OCI-LY7 (cell line): ENCODE data around the gene EPB41. TPM values are rescaled to one million over a fixed set of nuclear protein-coding genes. Genes with fewer than 3 reads are reported as not detected.

Experiments used
- BruUV-seq: library from RNA; stranded (reverse); fragments of 400-500 nt; replicated peaks from 2 replicates; lab custom pipeline; 2021; lab: Mats Ljungman, UMichigan
- CTCF ChIA-PET: fragments of 300-600 bp; sonication (Branson Sonifier 250); formaldehyde crosslinking; loops from one replicate; lab custom pipeline; 2022; ENCODE audit warnings: antibody characterized with exemption; ENCODE audit not compliant: unreplicated experiment; lab: Charles Lee
- POLR2A ChIA-PET: fragments of 300-600 bp; sonication (Branson Sonifier 250); formaldehyde crosslinking; loops from one replicate; lab custom pipeline; 2022; ENCODE audit warnings: antibody characterized with exemption; lab: Charles Lee
- DNase-seq: peaks from one replicate; pipeline ENCODE4 v3.0.0-alpha.2; 2015; ENCODE audit warnings: low spot score
- H2AFZ ChIP-seq: fragments of 200-600 bp; sonication (generic), shearing (Covaris generic); 2 replicates; pipeline ENCODE4 v1.6.1; 2014; ENCODE audit warnings: mild to moderate bottlenecking, antibody characterized with exemption, low read length, moderate library complexity
- H3K27ac ChIP-seq: fragments of 200-600 bp; sonication (generic); 2 replicates; pipeline ENCODE4 v1.5.1; 2014; ENCODE audit warnings: mixed run types, low read depth, mild to moderate bottlenecking, moderate library complexity, low read length, inconsistent platforms; ENCODE audit not compliant: poor library complexity, severe bottlenecking
- H3K36me3 ChIP-seq: fragments of 200-600 bp; sonication (generic); 2 replicates; pipeline ENCODE4 v1.6.1; 2014; ENCODE audit warnings: mild to moderate bottlenecking, antibody characterized with exemption, low read length, moderate library complexity, mixed read lengths; ENCODE audit not compliant: insufficient read depth
- H3K4me1 ChIP-seq: fragments of 200-600 bp; sonication (generic); 2 replicates; pipeline ENCODE4 v1.5.1; 2014; ENCODE audit warnings: mild to moderate bottlenecking, low read length; ENCODE audit not compliant: insufficient read depth, poor library complexity, severe bottlenecking
- H3K4me2 ChIP-seq: fragments of 200-600 bp; sonication (generic); 2 replicates; pipeline ENCODE4 v1.6.1; 2014; ENCODE audit warnings: mild to moderate bottlenecking, low read length
- H3K4me3 ChIP-seq: fragments of 200-600 bp; sonication (generic); 2 replicates; pipeline ENCODE4 v1.5.1; 2014; ENCODE audit warnings: mild to moderate bottlenecking, low read depth, low read length; ENCODE audit not compliant: poor library complexity, severe bottlenecking
- H3K79me2 ChIP-seq: fragments of 200-600 bp; sonication (generic); 2 replicates; pipeline ENCODE4 v1.6.1; 2016; ENCODE audit warnings: low read depth, mild to moderate bottlenecking, low read length, moderate library complexity, mixed read lengths; ENCODE audit not compliant: insufficient read depth
- H3K9me2 ChIP-seq: fragments of 200-600 bp; sonication (generic); 2 replicates; pipeline ENCODE4 v1.6.1; 2016; ENCODE audit warnings: mild to moderate bottlenecking, low read length, mixed read lengths; ENCODE audit not compliant: insufficient read depth
- H3K9me3 ChIP-seq: fragments of 200-600 bp; sonication (generic); 2 replicates; pipeline ENCODE4 v1.6.1; 2014; ENCODE audit warnings: mild to moderate bottlenecking, mixed run types, low read length, mixed read lengths
- H4K20me1 ChIP-seq: fragments of 200-600 bp; sonication (generic); 2 replicates; pipeline ENCODE4 v1.6.1; 2014; ENCODE audit warnings: mild to moderate bottlenecking, antibody characterized with exemption, low read length, moderate library complexity, mixed read lengths; ENCODE audit not compliant: insufficient read depth
- CTCF ChIP-seq: fragments of 200-600 bp; sonication (generic); conservative IDR thresholded peaks from 2 replicates; pipeline ENCODE4 v1.5.1; 2014; ENCODE audit warnings: mild to moderate bottlenecking, antibody characterized with exemption, low read length, moderate library complexity, mixed read lengths
- EZH2phosphoT487 ChIP-seq: fragments of 200-600 bp; sonication (generic); IDR thresholded peaks from 2 replicates; pipeline ENCODE4 v1.6.1; 2018; ENCODE audit warnings: low read depth, borderline replicate concordance, mild to moderate bottlenecking, mixed run types, antibody characterized with exemption, low read length, moderate library complexity, mixed read lengths
- intact Hi-C: fragments of 100-400 bp; cut with micrococcal nuclease; formaldehyde crosslinking; loops from one replicate; pipeline ENCODE4 v1.10.0; 2022; ENCODE audit not compliant: unreplicated experiment
- total RNA-seq, 2 experiments: library from RNA; depleted of rRNA in 1 of 2; stranded (reverse); fragments of >200 nt in 1 of 2; shearing (Covaris generic) in 1 of 2; gene quantifications; 2 replicates each; pipeline ENCODE4 v1.2.3, GENCODE V29; 2014 to 2022

The EPB41 gene
- total RNA-seq, 2 experiments from 2014 or later, result 102 to 103 TPM

DNA sequence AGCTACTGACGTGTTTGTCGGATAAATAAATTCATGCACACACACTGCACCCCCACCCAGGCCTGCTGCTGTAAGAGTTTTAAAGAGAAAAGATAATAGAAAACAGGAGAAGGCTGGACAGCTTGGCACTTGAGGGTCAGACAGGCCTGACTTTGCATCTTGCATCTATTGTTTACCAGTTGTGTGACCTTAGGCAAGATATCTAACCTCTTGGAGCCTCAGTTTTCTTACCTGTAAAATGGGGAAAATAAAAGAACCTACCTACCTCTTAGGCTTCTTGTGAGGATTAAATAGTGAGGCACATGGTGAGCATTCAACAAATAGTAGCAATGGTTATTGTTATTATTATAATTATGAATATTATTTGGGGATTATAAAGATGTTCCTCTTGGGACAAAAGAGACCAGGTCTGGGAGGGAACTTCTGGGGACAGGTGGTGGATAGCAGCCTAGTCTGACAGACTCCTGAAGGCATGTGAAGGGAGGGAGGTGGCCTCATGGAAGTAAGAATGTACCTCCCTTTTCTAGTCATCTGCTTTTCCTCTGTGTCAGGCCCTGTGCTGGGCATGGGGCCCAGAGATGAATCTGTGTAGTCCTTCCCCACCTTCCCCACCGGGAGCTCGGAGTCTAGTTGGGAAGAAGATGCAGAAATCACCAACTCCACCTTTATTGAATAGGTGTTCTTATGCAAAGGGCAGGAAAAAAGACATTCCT is 18.3 kb upstream of the EPB41 start:
- peaks cover 15% of the 10 kb centered on the region; the same call in 1 of the 2 replicates for H3K36me3 ChIP-seq
- no peak for TF ChIP-seq CTCF
- DNase-seq, result no peak
- CTCF ChIA-PET, result no interaction called here
- no TSS peak for BruUV-seq
- no peak overlapping the region for H3K4me2 ChIP-seq
- POLR2A ChIA-PET, result no interaction called here
- H3K9me3 ChIP-seq, result no peaks in the 10 kb centered on the region
- H3K9me2 ChIP-seq, result no peaks in the 10 kb centered on the region
- H4K20me1 ChIP-seq, result no peaks in the 10 kb centered on the region
- no peak overlapping the region for H2AFZ ChIP-seq
- intact Hi-C loops, result no loop called here
- H3K4me1 ChIP-seq, result peaks cover 5% of the 10 kb centered on the region
- no peaks in the 10 kb centered on the region for H3K79me2 ChIP-seq
- no peak overlapping the region for H3K4me3 ChIP-seq
- no peak overlapping the region for H3K27ac ChIP-seq

DNA sequence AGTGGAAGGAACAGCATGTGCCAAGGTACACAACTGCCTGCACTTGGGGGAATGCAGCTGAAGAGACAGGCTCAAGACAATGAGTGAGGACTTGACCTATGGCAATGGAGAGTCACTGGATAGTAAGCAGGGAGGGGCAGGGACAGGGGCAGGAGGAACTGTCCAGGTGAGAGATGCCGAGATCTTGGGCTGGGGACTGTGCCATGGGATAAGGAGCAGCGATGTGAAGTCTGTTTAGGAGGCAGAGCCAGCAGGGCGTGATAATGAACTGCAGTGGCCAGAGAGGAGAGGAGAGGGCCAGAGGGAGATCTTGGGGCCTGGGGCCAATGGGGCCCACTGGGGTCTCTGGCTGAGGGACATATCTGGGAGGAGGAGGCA is 17.8 kb upstream of the EPB41 start:
- intact Hi-C loops, result no loop called here
- no peak for DNase-seq
- Histone ChIP-seq H3K4me3 (no peak overlapping the region), H3K4me1 (peaks cover 5% of the 10 kb centered on the region), H4K20me1 (no peaks in the 10 kb centered on the region), H2AFZ (no peak overlapping the region), H3K27ac (no peak overlapping the region), H3K4me2 (no peak overlapping the region), H3K79me2 (no peaks in the 10 kb centered on the region), H3K36me3 (peaks cover 15% of the 10 kb centered on the region; the same call in 1 of the 2 replicates), H3K9me3 (no peaks in the 10 kb centered on the region), H3K9me2 (no peaks in the 10 kb centered on the region)
- ChIA-PET POLR2A (no interaction called here), CTCF (no interaction called here)
- TF ChIP-seq CTCF, result no peak
- TF ChIP-seq EZH2phosphoT487, result no peak
- no TSS peak for BruUV-seq

DNA sequence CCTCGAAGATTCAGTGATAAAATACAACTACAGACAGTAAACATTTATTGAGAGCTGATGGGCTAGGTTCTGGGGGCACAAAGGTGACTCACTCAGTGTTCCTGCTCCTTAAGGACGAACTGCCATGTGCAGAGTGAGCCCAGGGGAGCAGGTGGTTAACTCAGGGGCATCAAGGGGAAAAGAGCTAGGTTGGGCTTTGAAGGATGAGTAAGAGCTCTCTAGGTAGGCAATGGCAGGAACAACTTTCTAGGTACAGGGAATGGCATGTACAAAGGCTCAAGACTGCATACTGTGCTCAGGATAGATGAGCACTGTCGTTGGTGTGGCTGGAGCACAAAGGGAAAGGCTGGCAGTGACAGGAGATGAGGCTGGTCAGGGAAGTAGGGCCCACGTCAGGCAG is 16.6 kb upstream of the EPB41 start:
- no peak for TF ChIP-seq EZH2phosphoT487
- no peak for TF ChIP-seq CTCF
- Histone ChIP-seq H3K4me2 (no peak overlapping the region), H3K4me3 (no peak overlapping the region), H3K9me3 (no peaks in the 10 kb centered on the region), H3K27ac (no peak overlapping the region), H4K20me1 (no peaks in the 10 kb centered on the region), H2AFZ (no peak overlapping the region), H3K79me2 (no peaks in the 10 kb centered on the region), H3K4me1 (peaks cover 5% of the 10 kb centered on the region), H3K9me2 (no peaks in the 10 kb centered on the region), H3K36me3 (peaks cover 20% of the 10 kb centered on the region; the same call in 1 of the 2 replicates)
- CTCF ChIA-PET, result no interaction called here
- intact Hi-C loops, result no loop called here
- POLR2A ChIA-PET, result interaction anchor here (0.6 kb wide), 1 partner anchor 77 kb away, joined by 3 read pairs; no protein-coding TSS in a partner anchor
- DNase-seq, result no peak
- BruUV-seq, result no TSS peak
